ENCODE data around the gene AFG1L.
"Not testable (repeated sequence)": the region's sequence is repeated elsewhere in the genome, so short reads cannot be mapped to it uniquely, and the experiment has no call there.

AFG1L gene

DNA sequence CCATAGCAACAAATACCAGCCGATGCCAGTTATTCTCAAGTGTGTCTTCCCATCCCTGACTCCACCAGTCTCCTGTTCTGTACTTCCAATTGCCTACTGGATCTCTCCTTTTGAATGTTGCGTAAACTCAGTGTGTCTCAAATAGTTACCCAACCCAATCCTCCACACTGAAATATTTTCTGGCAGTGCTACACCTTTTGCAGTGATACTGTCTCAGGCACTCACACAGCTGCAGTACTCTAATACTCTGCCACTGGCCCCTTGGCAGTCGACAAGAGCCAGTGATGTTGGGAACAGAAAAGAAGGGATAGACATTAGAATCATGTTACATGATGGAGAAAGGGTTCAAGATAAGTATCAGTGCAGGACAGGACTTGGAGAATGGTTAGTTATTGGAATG is 234.0 kb downstream of the AFG1L start:
- no peak for DNase-seq

DNA sequence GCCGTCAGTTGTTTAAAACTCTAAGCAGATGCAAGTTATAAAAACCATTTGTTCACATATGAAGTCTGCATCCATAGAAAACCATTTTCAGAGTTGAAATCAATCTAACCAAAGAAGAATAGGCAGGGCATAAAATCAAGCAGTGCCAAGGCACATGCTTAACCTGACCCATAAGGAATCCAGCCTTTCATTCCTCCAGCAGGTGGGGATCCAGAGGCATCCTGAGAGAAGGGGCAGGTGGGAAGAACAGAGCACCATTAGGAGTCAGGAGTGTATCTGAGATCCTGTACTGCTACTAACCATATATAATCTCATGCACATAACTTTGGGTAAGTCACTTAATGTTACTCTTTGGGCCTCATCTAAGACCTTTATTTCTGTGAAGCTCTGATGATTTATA is 236.5 kb downstream of the AFG1L start:
- DNase-seq = no peak

DNA sequence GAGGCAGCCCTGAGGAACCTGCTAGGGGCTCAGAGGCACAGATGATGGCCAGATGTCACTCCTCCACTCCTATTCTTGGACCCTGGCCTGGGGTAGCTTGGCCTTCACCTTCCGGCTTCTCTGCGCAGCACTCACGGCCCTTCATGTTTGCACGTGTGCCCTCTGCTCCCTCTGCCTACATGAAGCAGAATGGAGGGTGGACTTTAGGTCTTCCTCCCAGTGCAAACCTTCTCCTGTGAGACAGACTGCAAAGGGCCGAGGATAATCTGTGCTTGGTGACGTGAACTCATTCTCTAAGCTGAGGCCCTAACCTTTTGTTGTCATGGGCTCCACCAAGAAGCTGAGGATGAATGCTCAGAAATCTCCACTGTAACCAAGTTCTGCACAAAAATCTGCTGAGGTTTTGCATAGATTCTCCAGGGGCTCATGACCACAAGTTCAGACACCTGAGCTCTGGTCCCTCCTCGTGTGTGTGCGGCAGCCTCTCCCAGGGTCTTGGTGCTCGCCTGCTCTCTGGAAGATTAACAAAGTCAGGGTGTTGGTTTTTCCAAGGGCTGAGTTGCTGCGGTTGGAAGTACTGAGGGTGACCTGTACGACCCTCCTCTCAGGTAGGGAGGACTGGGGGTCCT is 240.4 kb downstream of the AFG1L start:
- DNase-seq = no peak

DNA sequence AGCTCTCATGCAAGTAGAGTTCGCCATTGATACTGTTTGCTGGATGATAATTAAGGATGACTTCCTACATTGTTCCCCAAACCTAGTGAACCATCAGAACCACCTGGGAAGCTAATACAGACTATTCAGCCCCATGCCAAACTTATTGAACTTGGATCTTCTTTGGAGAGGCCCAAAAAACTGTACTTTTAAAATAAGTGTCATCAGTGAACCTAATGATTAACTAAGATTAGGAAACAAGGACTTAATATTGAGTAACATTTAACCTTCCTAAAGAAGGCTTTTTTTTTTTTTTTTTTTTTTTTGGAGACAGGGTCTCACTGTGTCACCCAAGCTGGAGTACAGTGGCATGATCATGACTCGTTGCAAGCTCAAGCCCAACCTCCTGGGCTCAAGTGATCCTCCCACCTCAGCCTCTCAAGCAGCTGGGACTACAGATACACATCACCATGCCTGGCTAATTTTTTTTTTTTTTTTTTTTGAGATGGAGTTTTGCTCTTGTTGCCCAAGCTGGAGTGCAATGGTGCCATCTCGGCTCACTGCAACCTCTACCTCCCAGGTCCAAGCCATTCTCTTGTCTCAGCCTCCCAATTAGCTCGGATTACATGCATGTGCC is 241.2 kb downstream of the AFG1L start:
- DNase-seq = not testable (repeated sequence)

DNA sequence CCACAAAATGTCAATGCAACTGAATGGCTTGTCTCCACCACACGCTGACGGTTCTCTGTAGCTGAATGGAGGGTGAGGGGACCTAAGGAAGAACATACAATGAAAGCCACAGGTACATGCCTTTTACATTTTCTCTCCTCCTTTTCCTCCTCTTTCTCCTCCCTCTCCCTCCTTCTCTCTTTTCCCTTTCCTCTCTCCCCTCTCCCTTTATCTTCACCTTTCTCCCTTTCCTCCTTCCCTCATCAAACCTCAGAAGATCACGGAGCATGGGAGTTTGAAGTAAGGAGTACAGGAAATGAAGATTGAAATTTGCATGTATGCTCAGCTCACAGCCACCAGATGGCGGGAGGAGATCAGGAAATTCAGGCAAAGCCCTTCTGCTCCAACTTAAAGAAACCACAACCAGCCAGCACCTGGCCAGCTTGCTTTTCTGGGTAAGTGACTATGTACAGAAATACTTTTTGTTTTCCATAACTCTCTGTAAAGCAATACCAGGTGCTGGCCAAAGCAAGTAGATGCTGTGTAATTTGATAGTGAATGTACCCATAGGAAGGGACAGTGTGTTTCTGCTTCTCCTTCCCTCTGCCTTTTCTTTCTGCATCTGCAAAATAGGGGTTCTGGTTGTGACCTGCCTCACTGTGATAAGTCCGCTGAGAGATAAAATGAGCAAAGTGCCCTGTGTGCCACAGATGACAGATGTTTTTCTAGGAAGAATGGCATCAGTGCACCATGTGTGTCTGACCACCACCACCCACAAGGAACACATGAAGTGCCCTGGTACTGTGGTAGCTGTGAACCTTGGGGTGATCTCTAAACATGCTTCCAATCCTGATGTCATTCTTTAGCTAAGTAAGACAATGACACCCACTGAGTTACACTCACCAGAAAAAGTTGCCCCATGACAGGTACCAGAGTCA is 247.2 kb downstream of the AFG1L start:
- peak; percentile 54 for DNase-seq

DNA sequence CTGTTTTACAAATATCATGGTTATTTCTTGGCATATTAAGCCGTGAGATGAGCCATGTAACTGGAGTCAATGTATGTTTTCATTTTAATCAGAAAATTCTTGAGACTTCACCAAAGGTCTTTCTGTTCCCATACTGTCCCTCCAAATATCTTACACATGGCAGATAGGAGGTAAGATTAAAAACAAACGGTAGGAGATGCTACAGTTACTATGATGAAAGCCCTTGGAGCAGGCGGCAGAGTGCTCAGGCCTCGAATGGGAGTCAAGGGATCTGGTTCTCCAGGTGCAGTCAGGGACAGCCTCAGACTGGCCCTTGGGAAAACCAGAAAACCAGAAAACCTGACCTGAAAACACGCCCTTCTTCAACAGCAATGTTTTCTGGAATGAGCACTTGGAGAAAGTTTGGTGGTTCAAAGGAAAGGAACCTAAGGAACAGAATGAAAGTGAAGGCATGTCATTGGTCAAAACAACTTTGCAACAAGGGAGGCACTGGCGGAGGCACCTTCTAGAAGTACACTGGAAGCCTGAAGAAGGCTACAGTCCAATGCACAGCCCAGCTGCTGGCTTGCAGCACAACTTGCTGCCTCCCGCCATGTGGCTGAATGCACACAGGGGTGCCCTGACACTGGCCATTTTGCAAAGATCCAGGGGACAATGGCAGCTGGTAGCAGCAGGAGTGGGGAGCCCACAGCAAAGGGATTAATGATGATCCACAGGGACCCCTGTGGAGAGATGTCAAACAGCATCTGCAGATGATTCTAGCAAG is 248.5 kb downstream of the AFG1L start:
- DNase-seq = no peak

DNA sequence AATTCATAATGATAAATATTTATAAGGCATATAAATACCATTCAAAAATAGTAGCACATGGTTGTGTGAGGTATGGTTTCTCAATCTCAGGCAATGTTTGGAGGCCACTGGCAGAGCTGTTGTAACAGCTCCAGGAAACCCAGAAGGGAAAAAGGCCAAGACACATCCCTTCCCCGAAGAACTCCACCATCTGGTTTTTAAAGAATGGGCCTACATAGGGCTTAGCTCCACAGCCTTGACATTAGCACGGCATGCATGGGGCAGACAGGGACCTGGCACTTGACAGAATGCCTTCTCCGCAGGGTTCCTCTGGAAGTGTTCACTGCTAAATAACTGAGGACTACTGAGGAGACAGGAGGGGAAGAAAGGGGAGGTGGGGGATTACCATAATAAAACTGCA is 249.8 kb downstream of the AFG1L start:
- no peak for DNase-seq

DNA sequence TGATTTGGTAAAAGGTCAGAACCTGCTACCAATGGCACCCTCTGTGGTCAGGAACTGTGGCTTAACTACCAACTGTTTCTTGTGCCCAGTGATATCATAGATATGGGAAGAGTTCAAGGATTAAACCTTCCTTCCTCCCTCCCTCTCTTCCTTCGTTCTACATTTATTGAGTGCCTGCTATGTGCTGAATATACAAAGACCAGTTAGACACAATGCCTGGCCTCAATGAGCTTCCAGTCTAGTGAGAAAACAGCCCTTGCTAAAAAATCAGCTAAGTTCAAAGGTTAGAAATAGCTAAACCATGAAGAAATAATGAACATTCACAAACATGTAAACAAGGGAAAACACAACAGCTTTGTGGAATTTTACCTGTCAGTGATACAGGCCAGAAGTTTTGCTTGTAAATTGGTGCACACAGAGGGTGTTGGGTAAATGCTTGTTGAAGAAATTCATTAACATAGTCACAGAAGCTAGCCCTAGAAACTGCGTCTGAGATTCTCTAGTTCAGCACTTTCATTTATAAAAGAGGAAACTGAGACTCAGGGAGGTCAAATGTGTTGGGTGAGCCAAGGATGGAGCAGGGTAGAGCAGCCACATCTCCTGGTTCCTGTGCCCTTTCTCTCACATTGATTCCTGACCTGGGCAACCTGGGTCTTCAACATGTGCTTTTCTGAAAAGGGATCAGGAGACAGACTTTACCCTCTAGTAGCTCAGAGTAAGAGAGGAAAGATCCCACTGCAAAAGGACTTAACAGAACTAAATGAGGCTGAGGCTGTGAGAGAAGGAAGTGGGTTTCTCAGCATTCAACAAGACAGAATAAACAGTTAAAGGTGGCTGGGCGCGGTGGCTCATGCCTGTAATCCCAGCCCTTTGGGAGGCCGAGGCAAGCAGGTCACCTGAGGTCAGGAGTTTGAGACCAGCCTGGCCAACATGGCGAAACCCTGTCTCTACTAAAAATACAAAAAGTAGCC is 251.5 kb downstream of the AFG1L start:
- no peak for DNase-seq

DNA sequence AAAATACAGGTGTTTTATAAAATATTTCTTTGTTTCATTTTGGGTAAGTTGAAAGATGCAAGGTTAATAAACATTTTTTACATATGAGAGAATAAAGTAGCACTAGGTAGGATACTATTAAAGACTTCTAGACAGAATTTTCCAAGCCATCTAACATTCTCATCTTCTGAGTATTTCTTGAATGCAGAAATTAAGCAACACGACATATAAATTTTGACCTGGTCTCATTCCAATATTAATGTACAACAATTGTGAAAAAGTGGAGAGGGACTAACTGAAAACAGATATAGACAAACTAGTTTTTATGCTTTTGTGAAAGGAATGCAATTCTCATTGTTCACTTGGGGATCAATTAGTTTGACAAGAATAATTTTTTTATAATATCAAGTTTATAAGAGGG is 254.4 kb downstream of the AFG1L start:
- no peak for DNase-seq

DNA sequence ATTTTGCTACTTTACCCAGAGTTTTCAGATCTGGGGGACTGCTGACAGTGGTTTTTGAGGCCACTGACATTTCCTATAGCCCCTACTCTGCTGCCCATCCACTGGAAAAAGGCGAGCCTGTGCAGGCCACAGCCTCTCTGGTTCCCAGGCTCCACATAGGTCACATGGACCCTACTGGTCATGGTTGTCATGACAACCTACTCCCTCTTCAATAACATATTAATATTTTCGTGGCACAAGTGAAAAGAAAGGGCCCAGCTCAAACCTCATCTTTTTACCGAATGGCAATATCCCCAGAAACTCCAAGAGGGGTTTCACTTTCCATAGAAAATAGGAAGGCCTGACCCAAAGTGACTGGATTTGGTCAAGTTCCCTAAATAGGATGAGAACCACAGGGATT is 254.9 kb downstream of the AFG1L start:
- no peak for DNase-seq

DNA sequence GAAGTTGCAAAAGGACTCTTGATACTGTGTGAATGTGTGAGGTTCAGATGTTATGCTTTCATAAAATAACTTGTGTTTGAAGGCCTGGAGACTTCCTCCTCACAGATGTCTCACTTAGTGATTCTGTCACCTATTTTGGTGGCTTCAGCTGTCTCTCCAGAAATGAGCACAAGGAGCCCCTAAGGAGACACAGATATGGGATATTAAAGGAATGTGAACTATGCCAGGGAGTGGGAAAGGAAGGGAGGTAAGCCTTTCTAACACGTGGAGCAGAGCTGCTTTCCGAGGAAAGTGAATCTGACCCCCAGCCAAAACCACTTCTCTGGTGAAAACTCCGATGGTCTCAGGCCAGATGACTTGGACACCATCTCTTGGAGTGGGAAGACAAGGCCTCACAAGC is 255.4 kb downstream of the AFG1L start:
- DNase-seq = no peak

DNA sequence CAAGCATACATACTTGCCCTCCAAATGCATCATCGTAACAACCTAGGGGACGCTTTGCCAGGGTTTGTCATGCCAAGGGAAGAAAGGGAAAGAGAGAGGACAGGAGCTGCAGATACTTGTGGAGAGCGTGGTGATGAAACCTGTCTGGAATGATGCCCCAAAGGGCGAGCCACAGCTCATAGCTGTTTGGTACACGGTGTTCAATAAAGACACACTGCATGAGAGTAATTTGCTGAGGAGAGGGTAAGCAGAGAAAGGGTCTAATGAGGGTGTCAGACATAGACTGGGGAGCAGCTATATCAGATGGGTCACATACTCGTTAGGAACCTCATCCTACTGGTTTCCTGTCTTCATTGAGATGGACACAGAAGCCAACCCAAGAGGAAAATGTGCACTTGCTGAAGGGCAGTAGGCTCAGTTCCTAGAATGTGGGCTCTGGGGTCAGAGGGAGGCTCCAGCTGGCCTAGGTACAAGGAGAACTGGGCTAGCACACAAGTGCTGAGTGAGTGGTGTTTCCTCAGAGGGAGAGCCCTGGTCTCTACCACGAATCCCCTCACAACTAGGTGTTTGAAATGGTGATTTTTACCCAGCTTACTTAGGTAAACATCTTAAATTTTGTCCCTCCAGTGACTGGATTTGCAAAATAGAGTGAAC is 260.7 kb downstream of the AFG1L start:
- DNase-seq = no peak

DNA sequence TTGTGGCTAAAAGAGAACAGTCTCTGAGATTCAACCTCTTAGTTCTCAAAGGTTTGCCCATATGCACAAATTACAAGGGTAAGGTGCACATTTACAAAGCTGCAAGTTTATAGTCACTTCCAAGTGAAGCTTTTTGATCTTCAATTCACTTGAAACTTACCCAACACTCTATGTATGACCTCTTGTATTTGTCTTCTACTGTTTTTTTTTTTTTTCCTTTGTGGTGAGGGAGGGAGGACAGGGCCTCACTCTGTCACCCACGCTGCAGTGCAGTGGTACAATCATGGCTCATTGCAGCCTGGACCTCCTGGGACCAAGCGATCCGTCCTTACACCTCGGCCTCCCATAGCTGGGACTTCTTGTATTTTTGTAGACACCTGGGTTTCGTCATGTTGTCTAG is 261.4 kb downstream of the AFG1L start:
- no peak for DNase-seq

DNA sequence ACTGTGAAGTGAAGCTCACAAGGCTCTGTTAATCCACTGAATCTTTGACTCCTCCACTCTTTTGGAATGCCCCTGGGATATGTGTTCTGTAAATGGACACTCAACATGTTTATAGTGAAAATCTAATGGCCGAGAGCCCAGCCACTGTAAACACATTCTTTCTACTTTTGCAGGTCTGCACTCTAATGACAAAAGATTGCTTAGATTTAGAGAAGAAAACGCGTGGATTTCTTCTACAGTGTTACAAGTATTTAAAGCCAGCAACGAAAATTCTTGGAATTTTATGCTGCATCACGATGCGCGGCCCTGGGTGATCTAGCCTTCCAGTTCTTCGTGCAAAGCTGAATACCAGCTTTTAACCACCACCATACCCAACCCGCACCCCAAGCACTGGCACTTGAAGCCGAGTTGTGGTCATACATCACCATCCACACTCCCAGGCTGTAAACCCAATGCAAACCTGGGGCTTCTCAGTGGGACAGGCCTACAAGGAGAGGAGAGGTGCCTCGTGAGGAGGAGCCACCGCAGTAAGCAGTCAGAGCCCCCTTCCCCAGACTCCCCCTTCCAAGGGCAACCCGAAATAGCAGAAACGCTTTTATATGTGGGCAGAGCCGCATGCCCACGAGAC is 262.1 kb downstream of the AFG1L start:
- DNase-seq = no peak

DNA sequence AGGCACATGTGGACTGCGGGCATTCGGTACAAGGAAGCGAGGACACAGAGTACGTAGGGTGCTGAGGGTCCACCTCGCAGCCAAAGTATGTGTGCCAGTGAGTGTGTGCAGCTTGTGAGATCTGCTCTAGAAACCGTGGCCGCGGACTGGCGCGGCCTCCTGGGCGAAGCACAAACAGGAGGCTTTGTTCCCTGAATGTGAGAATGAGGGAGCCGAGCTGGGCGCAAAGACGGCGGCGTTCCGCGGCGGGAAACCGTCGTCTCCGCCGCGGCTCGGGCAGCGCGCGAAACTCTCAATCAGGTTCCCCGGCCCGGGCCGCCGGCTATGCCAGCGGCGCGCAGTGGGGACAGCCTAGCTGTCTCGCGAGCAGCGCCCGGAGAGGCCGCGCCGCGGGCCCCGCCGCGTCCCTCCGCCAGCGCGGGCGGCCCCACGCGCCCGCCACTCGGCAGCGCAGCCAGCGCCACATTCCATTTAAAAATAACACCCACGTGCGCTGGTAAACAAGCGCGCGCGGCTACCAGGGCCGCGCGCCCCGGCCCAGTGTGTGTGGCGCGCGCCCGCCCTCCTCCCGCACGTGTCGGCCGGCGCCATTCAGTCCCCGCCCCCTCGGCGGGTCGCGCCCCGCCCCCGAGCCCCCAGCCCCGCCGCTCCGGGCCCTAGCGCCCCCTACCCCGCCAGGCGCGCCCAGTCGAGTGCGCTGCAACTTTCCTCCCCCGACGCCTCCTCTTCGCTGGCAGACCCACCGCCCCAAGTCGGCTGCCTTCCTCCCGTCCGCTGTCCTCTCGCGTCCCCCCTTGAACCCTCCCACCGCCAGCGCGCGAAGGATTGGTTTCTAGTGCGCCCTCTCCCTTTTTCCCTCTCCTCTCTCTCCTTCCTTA is 262.9 kb downstream of the AFG1L start:
- peak; percentile 74 for DNase-seq

DNA sequence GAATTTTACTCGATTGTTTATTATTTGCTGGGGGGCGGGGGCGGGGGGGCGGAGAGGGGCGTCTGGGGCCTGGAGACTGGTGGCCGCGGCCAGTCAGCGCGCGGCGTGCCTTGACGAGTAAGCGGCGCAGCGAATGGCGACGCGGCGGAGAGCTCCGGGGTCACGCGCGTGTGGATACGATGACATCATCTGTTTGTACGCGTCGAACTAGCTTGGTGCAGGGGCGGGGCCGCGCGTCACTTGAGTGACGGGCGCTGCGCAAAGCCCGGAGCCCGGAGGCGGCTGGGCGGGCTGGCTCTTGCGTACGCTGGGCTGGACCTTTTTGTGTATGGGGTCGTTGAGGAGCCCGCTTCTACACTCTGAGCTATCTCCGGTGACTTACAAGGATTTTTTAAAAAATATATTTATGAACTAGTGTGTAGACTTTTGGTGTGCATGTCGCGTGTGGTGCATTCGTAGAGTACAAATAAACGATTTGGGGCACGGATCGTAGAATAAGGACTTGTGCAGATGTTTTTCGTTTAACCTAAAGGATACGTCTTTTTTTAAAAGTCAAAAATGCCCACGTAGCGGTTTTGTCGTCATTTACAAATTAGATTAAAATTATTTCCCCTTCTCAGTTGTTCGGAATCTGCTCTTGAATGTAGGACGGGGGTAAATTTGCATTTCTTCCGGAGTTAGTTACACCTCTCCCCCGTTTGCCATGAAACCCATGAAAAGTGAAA is 263.7 kb downstream of the AFG1L start:
- peak; percentile 94 for DNase-seq

DNA sequence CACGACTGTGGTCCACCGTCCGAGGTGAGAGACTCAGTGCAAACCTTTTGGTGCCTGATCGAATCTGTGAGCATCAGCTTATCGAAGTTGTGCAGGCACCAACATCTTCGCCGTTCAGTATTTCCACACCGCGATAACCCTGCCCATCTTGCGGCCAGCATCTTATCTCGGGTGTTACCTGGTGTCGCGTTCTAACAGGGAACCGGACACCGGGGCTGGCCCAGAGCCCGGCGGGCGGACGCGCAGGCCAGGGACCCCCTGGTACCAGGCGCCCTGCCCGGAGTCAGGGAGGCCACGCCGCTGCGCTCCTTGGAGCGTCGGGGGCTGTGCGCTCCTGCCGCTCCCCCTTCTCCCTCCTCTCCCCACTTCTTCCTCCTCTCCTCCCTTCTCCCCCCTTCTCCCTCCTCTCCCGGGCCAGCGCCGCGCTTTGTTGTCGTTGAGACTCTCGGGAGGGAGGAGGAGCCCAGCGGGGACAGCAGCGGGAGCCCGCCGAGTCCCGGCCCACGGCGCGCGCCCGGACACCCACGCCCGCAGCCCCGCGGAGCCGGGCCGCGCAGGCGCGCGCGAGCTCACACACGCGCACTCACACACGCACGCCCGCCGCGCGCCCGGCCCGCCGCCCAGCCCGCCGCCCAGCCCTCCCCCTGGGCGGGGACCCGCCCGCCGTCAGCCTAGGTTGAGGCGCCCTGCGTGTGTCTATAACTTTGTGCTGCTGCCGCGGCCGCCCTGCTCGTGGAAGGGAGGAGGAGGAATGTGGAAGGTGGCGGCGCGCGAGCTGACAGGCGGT is 264.4 kb downstream of the AFG1L start:
- DNase-seq = peak; percentile 83

DNA sequence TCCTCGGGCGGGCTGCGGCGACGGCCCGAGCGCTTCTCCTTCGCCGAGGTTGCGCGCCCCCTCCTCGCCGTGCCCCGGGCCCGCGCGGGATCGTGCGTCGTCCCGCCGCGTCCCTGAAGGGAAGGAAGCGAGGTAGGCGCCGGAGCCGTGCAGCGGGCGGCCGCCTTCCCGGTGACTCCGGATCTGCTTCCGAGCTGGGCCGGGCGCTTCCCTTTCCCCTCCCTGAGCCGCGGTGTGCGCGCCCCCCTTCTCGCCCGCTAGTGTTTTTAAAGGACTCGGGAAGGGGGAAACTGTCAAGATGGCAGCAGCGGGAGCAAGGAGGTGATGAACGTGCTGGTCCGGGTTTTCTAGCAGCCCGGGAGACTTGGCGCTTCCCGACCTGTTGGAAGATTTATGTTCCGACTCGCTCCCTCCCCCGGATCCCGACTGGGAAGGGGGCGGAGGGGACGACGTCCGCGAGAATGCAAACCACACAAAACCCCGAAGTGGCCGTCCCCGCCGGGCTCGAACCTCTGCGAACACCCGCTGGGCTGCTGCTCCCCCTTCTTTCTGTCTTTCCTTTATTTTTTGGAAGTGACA is 265.1 kb downstream of the AFG1L start:
- DNase-seq = no peak

Measured in activated CD4-positive, alpha-beta T cell treated with anti-CD3 and anti-CD28 coated beads for 1 hour (primary cell).